ENCODE measurements around the gene HDC.

- TF ChIP-seq POLR2AphosphoS5 (IDR thresholded peaks at IDR 0.05) (no peak), CTCF (IDR thresholded peaks at IDR 0.05) (no peak), POLR2A (IDR thresholded peaks at IDR 0.05) (no peak), EP300 (IDR thresholded peaks at IDR 0.05) (no peak)
These were observed 36.7 kb downstream of the HDC start for GRCh38 chr15:50228866-50229265.

Data from upper lobe of left lung (tissue), 4 donors.